ENCODE results near the gene AXDND1. TPM values are rescaled to one million over a fixed set of nuclear protein-coding genes. Genes with fewer than 3 reads are reported as not detected.

AXDND1 gene
- total RNA-seq, 1 donor from 2014 or later: 1.1 TPM

DNA sequence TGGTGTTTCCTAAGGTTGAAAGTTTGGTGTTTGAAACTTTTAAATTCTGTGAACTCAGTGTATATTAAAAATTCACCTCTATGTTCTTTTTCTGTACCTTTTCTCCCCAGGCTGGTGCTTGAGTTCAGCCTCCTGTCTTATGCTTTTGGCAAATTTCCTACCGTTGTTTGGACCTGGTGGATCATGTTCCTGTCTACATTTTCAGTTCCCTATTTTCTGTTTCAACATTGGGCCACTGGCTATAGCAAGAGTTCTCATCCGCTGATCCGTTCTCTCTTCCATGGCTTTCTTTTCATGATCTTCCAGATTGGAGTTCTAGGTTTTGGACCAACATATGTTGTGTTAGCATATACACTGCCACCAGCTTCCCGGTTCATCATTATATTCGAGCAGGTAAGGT is 24.9 kb upstream of the AXDND1 start:
- H3K9ac ChIP-seq (ENCODE audit: low read length): no peak overlapping the region
- H3K4me1 ChIP-seq (ENCODE audit: insufficient read depth, low read length): no peaks in the 10 kb centered on the region
- TF ChIP-seq, protein P1, sequence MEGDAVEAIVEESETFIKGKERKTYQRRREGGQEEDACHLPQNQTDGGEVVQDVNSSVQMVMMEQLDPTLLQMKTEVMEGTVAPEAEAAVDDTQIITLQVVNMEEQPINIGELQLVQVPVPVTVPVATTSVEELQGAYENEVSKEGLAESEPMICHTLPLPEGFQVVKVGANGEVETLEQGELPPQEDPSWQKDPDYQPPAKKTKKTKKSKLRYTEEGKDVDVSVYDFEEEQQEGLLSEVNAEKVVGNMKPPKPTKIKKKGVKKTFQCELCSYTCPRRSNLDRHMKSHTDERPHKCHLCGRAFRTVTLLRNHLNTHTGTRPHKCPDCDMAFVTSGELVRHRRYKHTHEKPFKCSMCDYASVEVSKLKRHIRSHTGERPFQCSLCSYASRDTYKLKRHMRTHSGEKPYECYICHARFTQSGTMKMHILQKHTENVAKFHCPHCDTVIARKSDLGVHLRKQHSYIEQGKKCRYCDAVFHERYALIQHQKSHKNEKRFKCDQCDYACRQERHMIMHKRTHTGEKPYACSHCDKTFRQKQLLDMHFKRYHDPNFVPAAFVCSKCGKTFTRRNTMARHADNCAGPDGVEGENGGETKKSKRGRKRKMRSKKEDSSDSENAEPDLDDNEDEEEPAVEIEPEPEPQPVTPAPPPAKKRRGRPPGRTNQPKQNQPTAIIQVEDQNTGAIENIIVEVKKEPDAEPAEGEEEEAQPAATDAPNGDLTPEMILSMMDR (IDR thresholded peaks at IDR 0.05; ENCODE audit: insufficient read depth, low read depth, low read length): no peak
- no peak for TF ChIP-seq EZH2 (IDR thresholded peaks at IDR 0.05; ENCODE audit: insufficient read depth, low read length)
- DNase-seq (ENCODE audit: low read depth) (no peak), FAIRE-seq (no peak)
- H3K79me2 ChIP-seq (ENCODE audit: insufficient read depth, low read length): no peaks in the 10 kb centered on the region
- H3K27me3 Mint-ChIP-seq (ENCODE audit: low read depth, unreplicated experiment): no peaks in the 10 kb centered on the region
- no peaks in the 10 kb centered on the region for H3K27me3 ChIP-seq (ENCODE audit: insufficient read depth, low read length)
- peaks cover 28% of the 10 kb centered on the region for H3K36me3 ChIP-seq (ENCODE audit: insufficient read depth, low read length)
- H3K36me3 Mint-ChIP-seq (ENCODE audit: low read depth, unreplicated experiment): peaks cover 4% of the 10 kb centered on the region
- no peak overlapping the region for H3K27ac Mint-ChIP-seq (ENCODE audit: unreplicated experiment)
- no peaks in the 10 kb centered on the region for H3K9me3 Mint-ChIP-seq (ENCODE audit: unreplicated experiment)
- no peak overlapping the region for H3K4me2 ChIP-seq (ENCODE audit: low read length)
- H3K9me3 ChIP-seq (ENCODE audit: insufficient read depth, low read depth, low read length): no peaks in the 10 kb centered on the region
- H3K4me1 Mint-ChIP-seq (ENCODE audit: low read depth, unreplicated experiment): no peaks in the 10 kb centered on the region
- no peak overlapping the region for H3K4me3 ChIP-seq (ENCODE audit: insufficient read depth, low read depth, low read length)
- H2AFZ ChIP-seq (ENCODE audit: low read depth, low read length): no peak overlapping the region
- no peaks in the 10 kb centered on the region for H4K20me1 ChIP-seq (ENCODE audit: insufficient read depth, low read length)
- no peak overlapping the region for H3K27ac ChIP-seq (ENCODE audit: low read depth, low read length)
- no peak overlapping the region for H3K4me3 Mint-ChIP-seq (ENCODE audit: unreplicated experiment)

DNA sequence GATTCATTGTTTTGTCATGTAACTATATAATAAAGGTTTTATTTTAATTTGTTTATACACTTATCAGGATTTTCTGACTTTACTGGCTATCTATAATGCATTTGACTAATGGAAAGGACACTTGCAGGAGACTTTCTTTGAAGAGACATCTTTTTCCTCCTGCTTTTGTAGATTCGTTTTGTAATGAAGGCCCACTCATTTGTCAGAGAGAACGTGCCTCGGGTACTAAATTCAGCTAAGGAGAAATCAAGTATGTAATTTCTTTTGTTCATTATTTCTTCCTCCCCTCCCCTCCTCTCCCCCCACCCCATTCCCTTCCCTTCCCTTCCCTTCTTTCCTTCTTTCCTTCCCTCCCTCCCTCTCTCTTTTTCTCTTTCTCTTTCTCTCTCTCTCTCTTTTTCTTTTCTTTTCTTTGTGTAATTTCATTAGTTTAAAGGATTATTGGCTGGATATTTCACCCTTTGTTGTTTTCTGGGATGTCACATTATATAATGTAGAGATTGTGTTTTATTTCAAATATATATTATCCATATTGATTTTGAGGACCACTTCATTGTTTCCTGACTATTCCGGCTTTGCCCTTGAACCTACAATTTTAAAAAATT is 23.7 kb upstream of the AXDND1 start:
- H3K27ac ChIP-seq (ENCODE audit: low read depth, low read length): no peak overlapping the region
- no peak overlapping the region for H3K4me3 ChIP-seq (ENCODE audit: insufficient read depth, low read depth, low read length)
- H3K9ac ChIP-seq (ENCODE audit: low read length): no peak overlapping the region
- no peaks in the 10 kb centered on the region for H3K9me3 ChIP-seq (ENCODE audit: insufficient read depth, low read depth, low read length)
- no peak overlapping the region for H3K4me2 ChIP-seq (ENCODE audit: low read length)
- no peaks in the 10 kb centered on the region for H3K4me1 Mint-ChIP-seq (ENCODE audit: low read depth, unreplicated experiment)
- no peak for TF ChIP-seq EZH2 (IDR thresholded peaks at IDR 0.05; ENCODE audit: insufficient read depth, low read length)
- H3K79me2 ChIP-seq (ENCODE audit: insufficient read depth, low read length): no peaks in the 10 kb centered on the region
- no peaks in the 10 kb centered on the region for H3K9me3 Mint-ChIP-seq (ENCODE audit: unreplicated experiment)
- no peak for DNase-seq (ENCODE audit: low read depth)
- H3K27me3 Mint-ChIP-seq (ENCODE audit: low read depth, unreplicated experiment): no peaks in the 10 kb centered on the region
- peaks cover 31% of the 10 kb centered on the region for H3K36me3 ChIP-seq (ENCODE audit: insufficient read depth, low read length)
- FAIRE-seq: no peak
- H3K27ac Mint-ChIP-seq (ENCODE audit: unreplicated experiment): no peak overlapping the region
- peaks cover 4% of the 10 kb centered on the region for H3K36me3 Mint-ChIP-seq (ENCODE audit: low read depth, unreplicated experiment)
- H2AFZ ChIP-seq (ENCODE audit: low read depth, low read length): no peak overlapping the region
- no peak overlapping the region for H3K4me3 Mint-ChIP-seq (ENCODE audit: unreplicated experiment)
- H3K4me1 ChIP-seq (ENCODE audit: insufficient read depth, low read length): no peaks in the 10 kb centered on the region
- no peaks in the 10 kb centered on the region for H4K20me1 ChIP-seq (ENCODE audit: insufficient read depth, low read length)
- H3K27me3 ChIP-seq (ENCODE audit: insufficient read depth, low read length): no peaks in the 10 kb centered on the region

DNA sequence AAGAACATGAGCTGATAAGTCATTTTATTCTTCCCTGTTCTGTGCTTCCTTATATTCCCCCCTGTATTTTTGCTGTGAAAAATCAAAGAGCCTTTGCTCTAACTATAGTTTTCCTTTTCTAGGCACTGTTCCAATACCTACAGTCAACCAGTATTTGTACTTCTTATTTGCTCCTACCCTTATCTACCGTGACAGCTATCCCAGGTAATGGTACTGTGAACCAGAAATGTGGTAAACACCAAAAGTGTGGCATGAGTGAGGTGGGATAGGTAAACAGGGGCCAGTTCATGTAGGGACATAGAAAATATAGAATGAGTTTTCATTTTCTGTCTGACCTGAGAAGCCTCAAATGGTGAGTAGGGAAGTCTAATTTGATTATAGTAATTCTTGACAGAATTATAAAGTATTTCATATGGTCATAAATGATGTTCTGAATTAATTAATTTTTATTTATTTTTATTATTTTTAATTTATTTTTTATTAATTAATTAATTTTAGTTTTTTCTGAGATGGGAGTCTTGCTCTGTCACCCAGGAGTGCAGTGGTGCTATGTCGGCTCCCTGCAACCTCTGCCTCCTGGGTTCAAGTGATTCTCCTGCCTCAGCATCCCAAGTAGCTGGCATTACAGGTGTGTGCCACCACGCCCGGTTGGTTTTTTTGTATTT is 22.9 kb upstream of the AXDND1 start:
- TF ChIP-seq, protein P1 (IDR thresholded peaks at IDR 0.05; ENCODE audit: insufficient read depth, low read depth, low read length): no peak
- no peak for TF ChIP-seq EZH2 (IDR thresholded peaks at IDR 0.05; ENCODE audit: insufficient read depth, low read length)
- Mint-ChIP-seq H3K4me3 (ENCODE audit: unreplicated experiment) (no peak overlapping the region), H3K9me3 (ENCODE audit: unreplicated experiment) (no peaks in the 10 kb centered on the region), H3K4me1 (ENCODE audit: low read depth, unreplicated experiment) (no peaks in the 10 kb centered on the region), H3K27me3 (ENCODE audit: low read depth, unreplicated experiment) (no peaks in the 10 kb centered on the region), H3K27ac (ENCODE audit: unreplicated experiment) (no peak overlapping the region), H3K36me3 (ENCODE audit: low read depth, unreplicated experiment) (peaks cover 3% of the 10 kb centered on the region)
- no peaks in the 10 kb centered on the region for H3K4me1 ChIP-seq (ENCODE audit: insufficient read depth, low read length)
- H3K4me2 ChIP-seq (ENCODE audit: low read length): no peak overlapping the region
- H3K27me3 ChIP-seq (ENCODE audit: insufficient read depth, low read length): no peaks in the 10 kb centered on the region
- H3K9me3 ChIP-seq (ENCODE audit: insufficient read depth, low read depth, low read length): no peaks in the 10 kb centered on the region
- peaks cover 37% of the 10 kb centered on the region for H3K36me3 ChIP-seq (ENCODE audit: insufficient read depth, low read length)
- no peaks in the 10 kb centered on the region for H3K79me2 ChIP-seq (ENCODE audit: insufficient read depth, low read length)
- no peak overlapping the region for H3K4me3 ChIP-seq (ENCODE audit: insufficient read depth, low read depth, low read length)
- H3K27ac ChIP-seq (ENCODE audit: low read depth, low read length): no peak overlapping the region
- H3K9ac ChIP-seq (ENCODE audit: low read length): no peak overlapping the region
- H4K20me1 ChIP-seq (ENCODE audit: insufficient read depth, low read length): no peaks in the 10 kb centered on the region
- FAIRE-seq (no peak), DNase-seq (ENCODE audit: low read depth) (no peak)
- no peak overlapping the region for H2AFZ ChIP-seq (ENCODE audit: low read depth, low read length)

All from astrocyte (in vitro differentiated cells and primary cell).